ENCODE data around the gene PRDM16.

GRCh38 chr1:3139451-3139852 lies 70.4 kb downstream of the PRDM16 start:
- no peak for TF ChIP-seq EZH2 (IDR thresholded peaks at IDR 0.05; ENCODE audit: low read length)
- TF ChIP-seq CTCF (optimal IDR thresholded peaks at IDR 0.05 in 1 of 3, IDR thresholded peaks at IDR 0.05 in 1 of 3, conservative IDR thresholded peaks at IDR 0.05 in 1 of 3; ENCODE audit: extremely low read depth in 1 of 3, insufficient read depth in 2 of 3, low read length in 3 of 3) = no peak
